CD14-positive monocyte (primary cell): ENCODE results near the gene LRRC8C. TPM values are rescaled to one million over a fixed set of nuclear protein-coding genes. Genes with fewer than 3 reads are reported as not detected.
A peak's percentile ranks its signal among the peaks of the same experiment; 100 is the strongest.

Source experiments
- DNase-seq, 3 donors: peaks; one replicate each; pipeline ENCODE4 v3.0.0-alpha.2; 2011 to 2022
- H2AFZ ChIP-seq: 2 replicates; pipeline ENCODE4 v1.6.0; 2012; ENCODE audit warnings: mild to moderate bottlenecking, low read depth, low read length, inconsistent platforms; ENCODE audit not compliant: insufficient read depth, poor library complexity, severe bottlenecking
- H3K27ac ChIP-seq, 2 donors: 1 replicate in 1 of 2; 2 replicates in 1 of 2; pipeline ENCODE4 v1.5.1; 2012 to 2013; ENCODE audit warnings: low read length in 2 of 2, control low read depth in 1 of 2, inconsistent platforms in 1 of 2, low read depth in 1 of 2, mild to moderate bottlenecking in 1 of 2
- H3K27me3 ChIP-seq, 2 donors: one replicate each; pipeline versions ENCODE4 v1.6.0 to v1.6.1; 2011 to 2013; ENCODE audit warnings: low read length in 2 of 2; ENCODE audit not compliant: control insufficient read depth in 2 of 2, insufficient read depth in 2 of 2
- H3K36me3 ChIP-seq, 2 donors: replicated peaks in 1 of 2; 1 replicate in 1 of 2; 2 replicates in 1 of 2; pipeline versions ENCODE4 v1.5.1 to v1.6.1; 2012 to 2013; ENCODE audit warnings: low read length in 2 of 2, control low read depth in 1 of 2, inconsistent platforms in 1 of 2, mild to moderate bottlenecking in 1 of 2; ENCODE audit not compliant: insufficient read depth in 2 of 2, control insufficient read depth in 1 of 2
- H3K4me1 ChIP-seq, 2 donors: 1 replicate in 1 of 2; 2 replicates in 1 of 2; pipeline versions ENCODE4 v1.5.1 to v1.6.1; 2012 to 2013; ENCODE audit warnings: low read length in 2 of 2, control low read depth in 1 of 2, inconsistent platforms in 1 of 2, mild to moderate bottlenecking in 1 of 2, moderate library complexity in 1 of 2; ENCODE audit not compliant: insufficient read depth in 2 of 2, control insufficient read depth in 1 of 2
- H3K4me2 ChIP-seq: replicated peaks from 2 replicates; pipeline ENCODE3; 2012; ENCODE audit warnings: low read length, moderate library complexity, mild to moderate bottlenecking; ENCODE audit not compliant: poor library complexity, severe bottlenecking; ENCODE audit errors: extremely low read depth
- H3K4me3 ChIP-seq, 3 experiments: fragments of 200-600 bp in 1 of 3; sonication (generic) in 1 of 3; replicated peaks in 1 of 3; 1 replicate in 2 of 3; 2 replicates in 1 of 3; pipeline ENCODE4 v1.5.1; 2011 to 2013; ENCODE audit warnings: low read length in 3 of 3, mild to moderate bottlenecking in 3 of 3, control low read depth in 2 of 3, low read depth in 2 of 3, inconsistent platforms in 1 of 3, moderate library complexity in 1 of 3
- H3K79me2 ChIP-seq: 2 replicates; pipeline ENCODE4 v1.6.0; 2012; ENCODE audit warnings: mild to moderate bottlenecking, control low read depth, inconsistent platforms, low read length, moderate library complexity; ENCODE audit not compliant: insufficient read depth
- H3K9ac ChIP-seq: 2 replicates; pipeline ENCODE4 v1.6.0; 2017; ENCODE audit warnings: low read length, mild to moderate bottlenecking; ENCODE audit not compliant: insufficient read depth, poor library complexity, severe bottlenecking
- H3K9me3 ChIP-seq, 2 donors: replicated peaks in 1 of 2; 1 replicate in 1 of 2; 2 replicates in 1 of 2; pipeline versions ENCODE4 v1.5.1 to v1.6.1; 2012 to 2013; ENCODE audit warnings: low read length in 2 of 2, control low read depth in 1 of 2; ENCODE audit not compliant: control insufficient read depth in 1 of 2, insufficient read depth in 1 of 2
- H4K20me1 ChIP-seq: 2 replicates; pipeline ENCODE4 v1.6.0; 2012; ENCODE audit warnings: mild to moderate bottlenecking, low read length, control low read depth, moderate library complexity; ENCODE audit not compliant: insufficient read depth
- H3K27ac Mint-ChIP-seq, 7 donors: one replicate each; pipeline ENCODE4 v1.8.0; 2020; ENCODE audit warnings: mild to moderate bottlenecking in 7 of 7, mixed read lengths in 7 of 7, moderate library complexity in 6 of 7, inconsistent platforms in 2 of 7
- H3K27me3 Mint-ChIP-seq, 3 donors: one replicate each; pipeline ENCODE4 v1.8.0; 2021 to 2022; ENCODE audit warnings: low read depth in 3 of 3, mild to moderate bottlenecking in 3 of 3, mixed read lengths in 3 of 3, moderate library complexity in 3 of 3, inconsistent platforms in 1 of 3
- H3K36me3 Mint-ChIP-seq, 2 donors: one replicate each; pipeline ENCODE4 v1.8.0; 2020; ENCODE audit warnings: mixed read lengths in 2 of 2, inconsistent platforms in 1 of 2, mild to moderate bottlenecking in 1 of 2
- H3K4me1 Mint-ChIP-seq: one replicate; pipeline ENCODE4 v1.8.0; 2020; ENCODE audit warnings: mild to moderate bottlenecking, mixed read lengths
- H3K4me3 Mint-ChIP-seq, 2 donors: one replicate each; pipeline ENCODE4 v1.8.0; 2020; ENCODE audit warnings: mild to moderate bottlenecking in 2 of 2, mixed read lengths in 2 of 2, moderate library complexity in 1 of 2
- H3K9me3 Mint-ChIP-seq, 7 donors: one replicate each; pipeline ENCODE4 v1.8.0; 2020 to 2022; ENCODE audit warnings: mixed read lengths in 7 of 7, mild to moderate bottlenecking in 6 of 7, moderate library complexity in 6 of 7, inconsistent platforms in 2 of 7
- CTCF ChIP-seq: fragments of 200-600 bp; IDR thresholded peaks from one replicate; pipeline ENCODE4 v1.8.0; 2022; ENCODE audit warnings: antibody characterized with exemption, mild to moderate bottlenecking
- WGBS: methylation state at CpG from one replicate; pipeline ENCODE4 v1.1.5; 2013; ENCODE audit warnings: missing lambda C conversion rate; ENCODE audit not compliant: insufficient coverage; 5-methylcytosine and 5-hydroxymethylcytosine counted together
- intact Hi-C, 2 donors: fragments of 100-400 bp; cut with micrococcal nuclease; formaldehyde crosslinking; loops; one replicate each; pipeline versions ENCODE4 v1.15.0 to v1.15.1; 2023
- polyA plus RNA-seq, 3 donors: library from polyadenylated mRNA; depleted of rRNA in 1 of 3; unstranded in 2 of 3; stranded (reverse) in 1 of 3; fragments of 300-500 nt in 2 of 3; fragments of >200 nt in 1 of 3; fragmentation: Illumina TruSeq in 2 of 3; gene quantifications; 1 replicate in 2 of 3; 2 replicates in 1 of 3; pipeline ENCODE4 v1.2.3, GENCODE V29; 2012 to 2021

LRRC8C gene
- polyA plus RNA-seq, 3 donors, result 13.0 to 18.6 (median 16.3) TPM

- Mint-ChIP-seq H3K36me3 (peaks cover 0 to 2% of the 10 kb centered on the region in 2 donors), H3K27ac (peak overlapping the region; percentile 41 to 98 (median 85)), H3K4me3 (no peak overlapping the region), H3K4me1 (peaks cover 78% of the 10 kb centered on the region), H3K27me3 (peaks cover 0 to 2% (median 0%) of the 10 kb centered on the region in 3 donors), H3K9me3 (peaks cover 0 to 2% (median 0%) of the 10 kb centered on the region in 7 donors)
- no peak overlapping the region for H3K9ac ChIP-seq
- H3K9me3 ChIP-seq, result no peaks in the 10 kb centered on the region
- peaks cover 53% of the 10 kb centered on the region for H3K79me2 ChIP-seq
- no peak for TF ChIP-seq CTCF
- no peaks in the 10 kb centered on the region for H4K20me1 ChIP-seq
- peaks cover 0 to 5% of the 10 kb centered on the region in 2 donors for H3K36me3 ChIP-seq
- DNase-seq, result no peak
- H3K4me3 ChIP-seq, result peak overlapping the region in 1 of 3 experiments; percentile 58
- peaks cover 70 to 79% of the 10 kb centered on the region in 2 donors for H3K4me1 ChIP-seq
- intact Hi-C loops, result loop anchor here (1.0 to 5.0 kb wide), 2 partner anchors 36 to 88 kb away; partner anchors contain the start of gene LRRC8C (in 1 of the 2)
- WGBS, result no CpG with 5 or more reads among the region's 1 CpG
- peak overlapping the region; percentile 12 for H3K4me2 ChIP-seq
- H3K27ac ChIP-seq, result peak overlapping the region in 1 of 2 donors; percentile 83
- H2AFZ ChIP-seq, result no peak overlapping the region
- H3K27me3 ChIP-seq, result no peaks in the 10 kb centered on the region
Observed at GRCh38 chr1:89720839-89721238, 87.9 kb downstream of the LRRC8C start.

- Mint-ChIP-seq H3K4me3 (no peak overlapping the region), H3K36me3 (peaks cover 0 to 1% of the 10 kb centered on the region in 2 donors), H3K4me1 (peaks cover 83% of the 10 kb centered on the region), H3K27ac (peak overlapping the region; percentile 65 to 98 (median 74)), H3K9me3 (peaks cover 0 to 2% (median 0%) of the 10 kb centered on the region in 7 donors), H3K27me3 (peaks cover 0 to 2% (median 0%) of the 10 kb centered on the region in 3 donors)
- Histone ChIP-seq H3K36me3 (peaks cover 0 to under 1% of the 10 kb centered on the region in 2 donors), H4K20me1 (no peaks in the 10 kb centered on the region), H3K4me1 (peaks cover 75 to 84% of the 10 kb centered on the region in 2 donors), H3K4me2 (peak overlapping the region; percentile 12), H3K27ac (peak overlapping the region in 1 of 2 donors; percentile 83), H3K79me2 (peaks cover 51% of the 10 kb centered on the region), H3K9ac (no peak overlapping the region), H3K4me3 (no peak overlapping the region), H2AFZ (no peak overlapping the region), H3K27me3 (no peaks in the 10 kb centered on the region), H3K9me3 (no peaks in the 10 kb centered on the region)
- 0% methylated on average over 1 of the region's 3 CpGs for WGBS
- DNase-seq, result peak; percentile 42 to 76 (median 70)
- no peak for TF ChIP-seq CTCF
- intact Hi-C loops, result loop anchor here in 1 of 2 donors (5.0 kb wide), 1 partner anchor 36 kb away; no protein-coding TSS in a partner anchor
Observed at GRCh38 chr1:89721351-89721750, 88.4 kb downstream of the LRRC8C start.
